GM12878 (cell line): ENCODE results near the gene SPCS1.

Source experiments
- CTCF ChIP-seq, 3 experiments: IDR thresholded peaks in 2 of 3; conservative IDR thresholded peaks in 1 of 3; 2 replicates each; pipeline ENCODE4 v1.5.1; 2011; ENCODE audit warnings: low read depth in 3 of 3, low read length in 3 of 3, mild to moderate bottlenecking in 3 of 3, control low read depth in 2 of 3, moderate library complexity in 2 of 3, inconsistent platforms in 1 of 3, mixed read lengths in 1 of 3; ENCODE audit not compliant: control insufficient read depth in 2 of 3, insufficient read depth in 1 of 3; ENCODE audit errors: extremely low read depth in 1 of 3
- E2F4 ChIP-seq: IDR thresholded peaks from 2 replicates; pipeline ENCODE4 v1.6.1; 2012; ENCODE audit warnings: low read depth, low read length, improper control_type of control experiment
- EP300 ChIP-seq, 2 experiments: fragments of 150-350 bp in 1 of 2; IDR thresholded peaks; 2 replicates each; pipeline ENCODE4 v1.6.1; 2011 to 2012; ENCODE audit warnings: low read depth in 2 of 2, low read length in 2 of 2, borderline replicate concordance in 1 of 2, improper control_type of control experiment in 1 of 2, inconsistent platforms in 1 of 2; ENCODE audit not compliant: control insufficient read depth in 1 of 2
- KLF5 ChIP-seq: fragments of 450-650 bp; IDR thresholded peaks from 2 replicates; pipeline ENCODE4 v1.6.1; 2014; ENCODE audit warnings: mild to moderate bottlenecking; ENCODE audit not compliant: partially characterized antibody
- RAD21 ChIP-seq: IDR thresholded peaks from 2 replicates; pipeline ENCODE4 v1.6.1; 2011; ENCODE audit warnings: mild to moderate bottlenecking, low read depth, low read length, moderate library complexity; ENCODE audit not compliant: insufficient read depth
- REST ChIP-seq: IDR thresholded peaks from 2 replicates; pipeline ENCODE4 v1.6.1; 2012; ENCODE audit warnings: mild to moderate bottlenecking, low read depth, low read length

GRCh38 chr3:52685709-52686691 lies 19.9 kb upstream of the SPCS1 start, which contains the start of the genes GNL3 and PBRM1:
- TF ChIP-seq E2F4 (0 out of 2 replicates have a peak, but pooled peaks have one; percentile 21), REST (no peak), CTCF (IDR thresholded peaks at IDR 0.05 in 2 of 3, conservative IDR thresholded peaks at IDR 0.05 in 1 of 3; ENCODE audit: control insufficient read depth in 2 of 3, extremely low read depth in 1 of 3, insufficient read depth in 1 of 3, low read depth in 3 of 3, low read length in 3 of 3) (no peak), EP300 (IDR thresholded peaks at IDR 0.05; ENCODE audit: borderline replicate concordance in 1 of 2, control insufficient read depth in 1 of 2, low read depth in 2 of 2, low read length in 2 of 2) (no peak), KLF5 (peak; percentile 60), RAD21 (no peak)
